Loucy (cell line): ENCODE results near the gene TMTC1.

Source experiments
- H2AFZ ChIP-seq: fragments of 200-600 bp; sonication (generic); 2 replicates; pipeline ENCODE4 v1.6.0; 2016; ENCODE audit warnings: antibody characterized with exemption, mild to moderate bottlenecking, low read length, moderate library complexity
- H3F3A ChIP-seq: fragments of 200-600 bp; 2 replicates; pipeline ENCODE4 v1.6.0; 2016; ENCODE audit warnings: antibody characterized with exemption, low read depth, mild to moderate bottlenecking
- H3K27me3 ChIP-seq: fragments of 200-600 bp; sonication (generic); 2 replicates; pipeline ENCODE4 v1.6.1; 2014; ENCODE audit warnings: low read length, mild to moderate bottlenecking; ENCODE audit not compliant: insufficient read depth, poor library complexity, severe bottlenecking
- H3K36me3 ChIP-seq: fragments of 200-600 bp; sonication (generic); 2 replicates; pipeline ENCODE4 v1.6.1; 2016; ENCODE audit warnings: low read length; ENCODE audit not compliant: insufficient read depth
- H3K4me1 ChIP-seq: fragments of 200-600 bp; sonication (generic); 2 replicates; pipeline ENCODE4 v1.5.1; 2014; ENCODE audit warnings: low read length, mild to moderate bottlenecking; ENCODE audit not compliant: insufficient read depth, poor library complexity, severe bottlenecking
- H3K4me2 ChIP-seq: fragments of 200-600 bp; sonication (generic); 2 replicates; pipeline ENCODE4 v1.6.0; 2014; ENCODE audit warnings: antibody characterized with exemption, low read length, low read depth, mild to moderate bottlenecking; ENCODE audit not compliant: poor library complexity, severe bottlenecking
- H3K4me3 ChIP-seq: fragments of 200-600 bp; sonication (generic); 2 replicates; pipeline ENCODE4 v1.5.1; 2014; ENCODE audit warnings: low read length, mild to moderate bottlenecking, mixed read lengths; ENCODE audit not compliant: poor library complexity, severe bottlenecking
- H3K79me2 ChIP-seq: fragments of 200-600 bp; sonication (generic); 2 replicates; pipeline ENCODE4 v1.6.1; 2014; ENCODE audit warnings: low read length; ENCODE audit not compliant: insufficient read depth
- H3K9ac ChIP-seq: fragments of 200-600 bp; sonication (generic); 2 replicates; pipeline ENCODE4 v1.6.0; 2014; ENCODE audit warnings: mild to moderate bottlenecking, low read depth, low read length, moderate library complexity; ENCODE audit not compliant: poor library complexity, severe bottlenecking
- H3K9me2 ChIP-seq: fragments of 200-600 bp; sonication (generic); replicated peaks from 2 replicates; pipeline ENCODE4 v1.6.1; 2016; ENCODE audit warnings: low read depth, low read length, mixed read lengths
- H3K9me3 ChIP-seq: fragments of 200-600 bp; sonication (generic); 2 replicates; pipeline ENCODE4 v1.6.1; 2014; ENCODE audit warnings: mild to moderate bottlenecking, antibody characterized with exemption, low read length, low read depth; ENCODE audit not compliant: insufficient read depth
- H4K20me1 ChIP-seq: fragments of 200-600 bp; sonication (generic); 2 replicates; pipeline ENCODE4 v1.6.0; 2014; ENCODE audit warnings: antibody characterized with exemption, low read length, mild to moderate bottlenecking; ENCODE audit not compliant: insufficient read depth, poor library complexity, severe bottlenecking
- CTCF ChIP-seq: fragments of 200-600 bp; sonication (generic); conservative IDR thresholded peaks from 2 replicates; pipeline ENCODE4 v1.5.1; 2014; ENCODE audit warnings: mild to moderate bottlenecking, antibody characterized with exemption, low read length
- EZH2phosphoT487 ChIP-seq: fragments of 200-600 bp; IDR thresholded peaks from 2 replicates; pipeline ENCODE4 v1.6.1; 2018; ENCODE audit warnings: antibody characterized with exemption, mild to moderate bottlenecking, moderate library complexity, borderline replicate concordance

The TMTC1 gene

GRCh38 chr12:29582677-29583272, 201.0 kb downstream of the TMTC1 start:
- Histone ChIP-seq H3K36me3 (no peaks in the 10 kb centered on the region), H3K79me2 (no peaks in the 10 kb centered on the region), H3K4me3 (no peak overlapping the region), H3F3A (no peaks in the 10 kb centered on the region), H3K9me2 (no peaks in the 10 kb centered on the region), H2AFZ (no peak overlapping the region), H3K4me2 (no peak overlapping the region), H4K20me1 (no peaks in the 10 kb centered on the region), H3K9me3 (no peaks in the 10 kb centered on the region), H3K4me1 (no peaks in the 10 kb centered on the region), H3K27me3 (no peaks in the 10 kb centered on the region), H3K9ac (no peak overlapping the region)
- TF ChIP-seq EZH2phosphoT487 (no peak), CTCF (no peak)

- Histone ChIP-seq H3K36me3 (no peaks in the 10 kb centered on the region), H3K4me1 (no peaks in the 10 kb centered on the region), H3K4me3 (no peak overlapping the region), H3K9ac (no peak overlapping the region), H2AFZ (peak overlapping the region; percentile 29; the same call in 1 of the 2 replicates), H3F3A (no peaks in the 10 kb centered on the region), H3K79me2 (no peaks in the 10 kb centered on the region), H4K20me1 (no peaks in the 10 kb centered on the region), H3K4me2 (peak overlapping the region; percentile 31), H3K27me3 (no peaks in the 10 kb centered on the region), H3K9me2 (no peaks in the 10 kb centered on the region), H3K9me3 (no peaks in the 10 kb centered on the region)
- TF ChIP-seq EZH2phosphoT487 (no peak), CTCF (no peak)
Measured at GRCh38 chr12:29582146-29582545, 201.6 kb downstream of the TMTC1 start.

DNA sequence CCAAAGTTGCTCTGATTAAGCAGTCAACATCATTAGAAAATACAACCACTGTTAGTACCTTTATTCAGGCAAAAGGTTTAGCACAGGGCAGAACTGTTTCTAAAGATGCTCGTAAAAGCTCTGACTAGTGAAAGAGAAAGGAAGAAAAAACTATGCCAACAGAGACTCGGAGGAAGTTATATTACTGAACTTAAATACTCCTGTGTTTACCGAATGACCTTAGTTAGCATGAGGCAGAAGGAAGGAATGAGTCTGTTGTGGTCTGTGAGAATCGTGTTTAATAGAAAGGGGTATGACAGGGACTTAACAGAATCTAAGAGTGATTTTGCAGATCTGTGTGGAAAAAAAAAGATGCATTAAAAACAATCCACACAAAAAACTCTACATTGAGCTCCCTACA, 202.1 kb downstream of the TMTC1 start:
- H3K4me2 ChIP-seq, result peak overlapping the region; percentile 31
- no peak overlapping the region for H3K9ac ChIP-seq
- no peaks in the 10 kb centered on the region for H4K20me1 ChIP-seq
- H3K9me3 ChIP-seq, result no peaks in the 10 kb centered on the region
- H3K9me2 ChIP-seq, result no peaks in the 10 kb centered on the region
- H3K4me1 ChIP-seq, result no peaks in the 10 kb centered on the region
- H3K4me3 ChIP-seq, result no peak overlapping the region
- H3K27me3 ChIP-seq, result no peaks in the 10 kb centered on the region
- no peaks in the 10 kb centered on the region for H3F3A ChIP-seq
- H3K36me3 ChIP-seq, result no peaks in the 10 kb centered on the region
- TF ChIP-seq EZH2phosphoT487 (no peak), CTCF (no peak)
- no peak overlapping the region; the same call in 1 of the 2 replicates for H2AFZ ChIP-seq
- no peaks in the 10 kb centered on the region for H3K79me2 ChIP-seq
